ENCODE measurements around the gene ADGRA3.
A peak's percentile ranks its signal among the peaks of the same experiment; 100 is the strongest.

ADGRA3 gene

DNA sequence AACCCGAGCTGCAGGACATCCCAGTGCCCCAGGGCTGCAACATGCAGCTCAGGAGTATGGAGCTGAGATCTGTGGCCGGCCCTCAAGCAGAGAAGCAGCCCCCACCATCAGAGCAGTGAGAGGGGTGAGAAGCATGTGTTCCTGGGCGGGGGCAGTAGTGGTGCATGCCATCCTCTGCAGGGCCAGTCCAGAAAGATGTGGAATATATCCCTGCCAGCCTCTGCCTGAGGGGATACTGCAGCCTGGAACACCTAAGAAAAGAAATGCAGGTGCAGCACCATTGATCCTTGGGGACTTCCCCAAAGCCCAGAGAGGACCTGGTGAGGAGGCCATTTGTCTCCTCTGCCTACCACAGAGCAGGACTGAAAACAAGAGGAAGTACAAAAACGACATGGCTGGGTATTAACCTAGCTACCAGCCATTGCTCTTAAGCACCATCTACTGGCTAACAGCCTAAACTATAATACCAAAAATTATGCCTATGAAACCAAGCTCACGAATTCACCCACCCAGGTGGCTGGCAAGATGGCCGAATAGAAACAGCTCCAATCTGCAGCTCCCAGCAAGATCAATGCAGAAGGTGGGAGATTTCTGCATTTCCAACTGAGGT lies 158.8 kb downstream of the ADGRA3 start:
- no peak overlapping the region for H3K27ac ChIP-seq (ENCODE audit: extremely low read depth, low read depth, low read length)
- POLR2A ChIA-PET, result no interaction called here
- H3K4me3 ChIP-seq (ENCODE audit: low read depth, low read length), result no peak overlapping the region
- no peaks in the 10 kb centered on the region for H3K4me1 ChIP-seq (ENCODE audit: control insufficient read depth, insufficient read depth, low read length)
- CTCF ChIA-PET, result interaction anchor here (1.4 to 1.6 kb wide), 2 partner anchors 31 to 568 kb away, joined by 4 to 6 read pairs; no protein-coding TSS in a partner anchor
- no peaks in the 10 kb centered on the region for H3K9me3 ChIP-seq (ENCODE audit: control insufficient read depth, insufficient read depth, low read depth, low read length)
- no peaks in the 10 kb centered on the region for H3K36me3 ChIP-seq (ENCODE audit: control insufficient read depth in 2 of 2, insufficient read depth in 1 of 2, low read length in 2 of 2)
- TF ChIP-seq ZNF654 (tag by site-specific recombination; IDR thresholded peaks at IDR 0.05; ENCODE audit: low read depth), result 0 out of 2 replicates have a peak, but pooled peaks have one; percentile 9
- TF ChIP-seq ZNF2 (tag by site-specific recombination; IDR thresholded peaks at IDR 0.05), result no peak

DNA sequence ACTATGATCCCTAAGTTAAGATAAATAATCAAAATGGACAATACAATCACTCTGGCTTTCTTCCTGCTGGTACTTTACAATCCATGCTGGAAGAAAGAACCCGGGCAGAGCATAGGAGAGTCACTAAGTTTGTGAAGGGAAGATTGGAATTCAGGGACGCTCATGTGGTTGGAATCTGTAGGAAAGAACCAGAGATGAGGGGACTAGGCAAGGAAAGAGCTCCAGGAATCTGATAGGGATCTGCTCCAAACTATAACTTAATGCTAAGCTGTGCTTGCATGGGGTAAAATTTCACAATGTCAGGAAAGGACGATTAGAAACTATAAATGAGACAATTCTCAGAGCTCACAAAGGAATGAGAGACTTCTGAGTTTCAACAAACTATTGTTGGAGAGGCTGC lies 167.5 kb downstream of the ADGRA3 start:
- no peaks in the 10 kb centered on the region for H3K9me3 ChIP-seq (ENCODE audit: control insufficient read depth, insufficient read depth, low read depth, low read length)
- H3K4me1 ChIP-seq (ENCODE audit: control insufficient read depth, insufficient read depth, low read length), result no peaks in the 10 kb centered on the region
- ChIA-PET CTCF (interaction anchor here (0.6 kb wide), 1 partner anchor 431 kb away, joined by 3 read pairs; no protein-coding TSS in a partner anchor), POLR2A (no interaction called here)
- no peak overlapping the region for H3K4me3 ChIP-seq (ENCODE audit: low read depth, low read length)
- TF ChIP-seq, protein P1, sequence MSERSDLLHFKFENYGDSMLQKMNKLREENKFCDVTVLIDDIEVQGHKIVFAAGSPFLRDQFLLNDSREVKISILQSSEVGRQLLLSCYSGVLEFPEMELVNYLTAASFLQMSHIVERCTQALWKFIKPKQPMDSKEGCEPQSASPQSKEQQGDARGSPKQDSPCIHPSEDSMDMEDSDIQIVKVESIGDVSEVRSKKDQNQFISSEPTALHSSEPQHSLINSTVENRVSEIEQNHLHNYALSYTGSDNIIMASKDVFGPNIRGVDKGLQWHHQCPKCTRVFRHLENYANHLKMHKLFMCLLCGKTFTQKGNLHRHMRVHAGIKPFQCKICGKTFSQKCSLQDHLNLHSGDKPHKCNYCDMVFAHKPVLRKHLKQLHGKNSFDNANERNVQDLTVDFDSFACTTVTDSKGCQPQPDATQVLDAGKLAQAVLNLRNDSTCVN (tag by site-specific recombination; optimal IDR thresholded peaks at IDR 0.05), result no peak
- no peak for TF ChIP-seq WT1 (tag by site-specific recombination; IDR thresholded peaks at IDR 0.05)
- TF ChIP-seq ZNF529 (tag by site-specific recombination; IDR thresholded peaks at IDR 0.05; ENCODE audit: insufficient replicate concordance), result no peak
- TF ChIP-seq KLF8 (tag by site-specific recombination; IDR thresholded peaks at IDR 0.05), result no peak
- TF ChIP-seq, protein P2, sequence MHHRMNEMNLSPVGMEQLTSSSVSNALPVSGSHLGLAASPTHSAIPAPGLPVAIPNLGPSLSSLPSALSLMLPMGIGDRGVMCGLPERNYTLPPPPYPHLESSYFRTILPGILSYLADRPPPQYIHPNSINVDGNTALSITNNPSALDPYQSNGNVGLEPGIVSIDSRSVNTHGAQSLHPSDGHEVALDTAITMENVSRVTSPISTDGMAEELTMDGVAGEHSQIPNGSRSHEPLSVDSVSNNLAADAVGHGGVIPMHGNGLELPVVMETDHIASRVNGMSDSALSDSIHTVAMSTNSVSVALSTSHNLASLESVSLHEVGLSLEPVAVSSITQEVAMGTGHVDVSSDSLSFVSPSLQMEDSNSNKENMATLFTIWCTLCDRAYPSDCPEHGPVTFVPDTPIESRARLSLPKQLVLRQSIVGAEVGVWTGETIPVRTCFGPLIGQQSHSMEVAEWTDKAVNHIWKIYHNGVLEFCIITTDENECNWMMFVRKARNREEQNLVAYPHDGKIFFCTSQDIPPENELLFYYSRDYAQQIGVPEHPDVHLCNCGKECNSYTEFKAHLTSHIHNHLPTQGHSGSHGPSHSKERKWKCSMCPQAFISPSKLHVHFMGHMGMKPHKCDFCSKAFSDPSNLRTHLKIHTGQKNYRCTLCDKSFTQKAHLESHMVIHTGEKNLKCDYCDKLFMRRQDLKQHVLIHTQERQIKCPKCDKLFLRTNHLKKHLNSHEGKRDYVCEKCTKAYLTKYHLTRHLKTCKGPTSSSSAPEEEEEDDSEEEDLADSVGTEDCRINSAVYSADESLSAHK (tag by site-specific recombination; IDR thresholded peaks at IDR 0.05), result no peak
- no peak for TF ChIP-seq ZNF701 (tag by site-specific recombination; IDR thresholded peaks at IDR 0.05)
- TF ChIP-seq ZNF514 (tag by site-specific recombination; IDR thresholded peaks at IDR 0.05), result no peak
- TF ChIP-seq ZNF677 (tag by site-specific recombination; IDR thresholded peaks at IDR 0.05), result no peak
- no peak for TF ChIP-seq ZNF239 (tag by site-specific recombination; IDR thresholded peaks at IDR 0.05)
- TF ChIP-seq ZNF530 (tag by site-specific recombination; IDR thresholded peaks at IDR 0.05; ENCODE audit: low read depth), result no peak
- TF ChIP-seq ZNF16 (tag by site-specific recombination; IDR thresholded peaks at IDR 0.05; ENCODE audit: low read depth), result no peak
- TF ChIP-seq OVOL3 (tag by site-specific recombination; IDR thresholded peaks at IDR 0.05), result no peak
- TF ChIP-seq PRDM2 (tag by site-specific recombination; IDR thresholded peaks at IDR 0.05; ENCODE audit: borderline replicate concordance), result no peak
- no peak for TF ChIP-seq ZNF223 (tag by site-specific recombination; IDR thresholded peaks at IDR 0.05)
- TF ChIP-seq, protein P3, sequence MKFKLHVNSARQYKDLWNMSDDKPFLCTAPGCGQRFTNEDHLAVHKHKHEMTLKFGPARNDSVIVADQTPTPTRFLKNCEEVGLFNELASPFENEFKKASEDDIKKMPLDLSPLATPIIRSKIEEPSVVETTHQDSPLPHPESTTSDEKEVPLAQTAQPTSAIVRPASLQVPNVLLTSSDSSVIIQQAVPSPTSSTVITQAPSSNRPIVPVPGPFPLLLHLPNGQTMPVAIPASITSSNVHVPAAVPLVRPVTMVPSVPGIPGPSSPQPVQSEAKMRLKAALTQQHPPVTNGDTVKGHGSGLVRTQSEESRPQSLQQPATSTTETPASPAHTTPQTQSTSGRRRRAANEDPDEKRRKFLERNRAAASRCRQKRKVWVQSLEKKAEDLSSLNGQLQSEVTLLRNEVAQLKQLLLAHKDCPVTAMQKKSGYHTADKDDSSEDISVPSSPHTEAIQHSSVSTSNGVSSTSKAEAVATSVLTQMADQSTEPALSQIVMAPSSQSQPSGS (tag by site-specific recombination; IDR thresholded peaks at IDR 0.05; ENCODE audit: low read depth), result no peak
- TF ChIP-seq, protein P4, sequence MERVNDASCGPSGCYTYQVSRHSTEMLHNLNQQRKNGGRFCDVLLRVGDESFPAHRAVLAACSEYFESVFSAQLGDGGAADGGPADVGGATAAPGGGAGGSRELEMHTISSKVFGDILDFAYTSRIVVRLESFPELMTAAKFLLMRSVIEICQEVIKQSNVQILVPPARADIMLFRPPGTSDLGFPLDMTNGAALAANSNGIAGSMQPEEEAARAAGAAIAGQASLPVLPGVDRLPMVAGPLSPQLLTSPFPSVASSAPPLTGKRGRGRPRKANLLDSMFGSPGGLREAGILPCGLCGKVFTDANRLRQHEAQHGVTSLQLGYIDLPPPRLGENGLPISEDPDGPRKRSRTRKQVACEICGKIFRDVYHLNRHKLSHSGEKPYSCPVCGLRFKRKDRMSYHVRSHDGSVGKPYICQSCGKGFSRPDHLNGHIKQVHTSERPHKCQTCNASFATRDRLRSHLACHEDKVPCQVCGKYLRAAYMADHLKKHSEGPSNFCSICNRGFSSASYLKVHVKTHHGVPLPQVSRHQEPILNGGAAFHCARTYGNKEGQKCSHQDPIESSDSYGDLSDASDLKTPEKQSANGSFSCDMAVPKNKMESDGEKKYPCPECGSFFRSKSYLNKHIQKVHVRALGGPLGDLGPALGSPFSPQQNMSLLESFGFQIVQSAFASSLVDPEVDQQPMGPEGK (tag by site-specific recombination; IDR thresholded peaks at IDR 0.05), result no peak
- no peak for TF ChIP-seq GFI1B (tag by site-specific recombination; IDR thresholded peaks at IDR 0.05)
- TF ChIP-seq ZNF785 (tag by site-specific recombination; IDR thresholded peaks at IDR 0.05), result no peak
- no peak for TF ChIP-seq ZNF155 (tag by site-specific recombination; IDR thresholded peaks at IDR 0.05)
- no peak for TF ChIP-seq ZNF175 (tag by site-specific recombination; IDR thresholded peaks at IDR 0.05)
- H3K36me3 ChIP-seq (ENCODE audit: control insufficient read depth in 2 of 2, insufficient read depth in 1 of 2, low read length in 2 of 2), result no peaks in the 10 kb centered on the region
- no peak overlapping the region for H3K27ac ChIP-seq (ENCODE audit: extremely low read depth, low read depth, low read length)

All from HEK293 (cell line).